AG09319 (cell line): Measurements from ENCODE around the gene PPP1R17.

ENCODE experiments used
- DNase-seq: peaks from one replicate; pipeline ENCODE4 v3.0.0-alpha.2; 2010; ENCODE audit warnings: low read depth; ENCODE audit errors: extremely low read depth
- TF ChIP-seq, protein P1 (sequence below): IDR thresholded peaks from 2 replicates; pipeline ENCODE4 v1.5.1; 2011; ENCODE audit warnings: low read depth, mild to moderate bottlenecking, inconsistent platforms, low read length, moderate library complexity

Gene PPP1R17

GRCh38 chr7:31687024-31687748, at the start of gene PPP1R17:
PPP1R17 (plus strand) TSS chr7:31687215; CDS start chr7:31692442, 5,227 bp downstream.
- TF ChIP-seq, protein P1, sequence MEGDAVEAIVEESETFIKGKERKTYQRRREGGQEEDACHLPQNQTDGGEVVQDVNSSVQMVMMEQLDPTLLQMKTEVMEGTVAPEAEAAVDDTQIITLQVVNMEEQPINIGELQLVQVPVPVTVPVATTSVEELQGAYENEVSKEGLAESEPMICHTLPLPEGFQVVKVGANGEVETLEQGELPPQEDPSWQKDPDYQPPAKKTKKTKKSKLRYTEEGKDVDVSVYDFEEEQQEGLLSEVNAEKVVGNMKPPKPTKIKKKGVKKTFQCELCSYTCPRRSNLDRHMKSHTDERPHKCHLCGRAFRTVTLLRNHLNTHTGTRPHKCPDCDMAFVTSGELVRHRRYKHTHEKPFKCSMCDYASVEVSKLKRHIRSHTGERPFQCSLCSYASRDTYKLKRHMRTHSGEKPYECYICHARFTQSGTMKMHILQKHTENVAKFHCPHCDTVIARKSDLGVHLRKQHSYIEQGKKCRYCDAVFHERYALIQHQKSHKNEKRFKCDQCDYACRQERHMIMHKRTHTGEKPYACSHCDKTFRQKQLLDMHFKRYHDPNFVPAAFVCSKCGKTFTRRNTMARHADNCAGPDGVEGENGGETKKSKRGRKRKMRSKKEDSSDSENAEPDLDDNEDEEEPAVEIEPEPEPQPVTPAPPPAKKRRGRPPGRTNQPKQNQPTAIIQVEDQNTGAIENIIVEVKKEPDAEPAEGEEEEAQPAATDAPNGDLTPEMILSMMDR, result no peak
- DNase-seq, result no peak

DNA sequence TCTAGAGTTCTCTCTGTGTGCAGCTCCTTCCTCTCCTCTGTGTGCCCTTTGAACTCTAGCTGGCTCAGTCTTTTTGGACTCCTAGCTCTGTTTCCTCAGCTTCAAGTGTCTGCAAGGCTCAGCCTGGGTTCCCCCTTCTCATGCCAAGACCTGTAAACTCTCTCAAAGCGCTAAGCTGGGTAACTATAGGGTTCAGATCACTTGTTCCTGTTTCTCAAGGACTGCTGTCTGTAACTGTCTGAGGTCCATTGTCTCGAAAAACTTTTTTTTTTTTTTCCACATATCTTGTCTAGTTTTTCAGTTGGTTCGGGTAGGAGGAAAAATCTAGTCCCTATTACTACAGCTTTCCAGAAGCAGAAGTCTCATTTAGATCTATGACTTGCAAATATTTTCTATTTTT, 46.6 kb upstream of the PPP1R17 start:
- DNase-seq, result no peak
- TF ChIP-seq, protein P1, result no peak

- TF ChIP-seq, protein P1, result no peak
- DNase-seq, result no peak
Observed at GRCh38 chr7:31642681-31643115, 44.3 kb upstream of the PPP1R17 start.

- TF ChIP-seq, protein P1, result no peak
Observed at GRCh38 chr7:31646942-31647341, 40.1 kb upstream of the PPP1R17 start.

DNA sequence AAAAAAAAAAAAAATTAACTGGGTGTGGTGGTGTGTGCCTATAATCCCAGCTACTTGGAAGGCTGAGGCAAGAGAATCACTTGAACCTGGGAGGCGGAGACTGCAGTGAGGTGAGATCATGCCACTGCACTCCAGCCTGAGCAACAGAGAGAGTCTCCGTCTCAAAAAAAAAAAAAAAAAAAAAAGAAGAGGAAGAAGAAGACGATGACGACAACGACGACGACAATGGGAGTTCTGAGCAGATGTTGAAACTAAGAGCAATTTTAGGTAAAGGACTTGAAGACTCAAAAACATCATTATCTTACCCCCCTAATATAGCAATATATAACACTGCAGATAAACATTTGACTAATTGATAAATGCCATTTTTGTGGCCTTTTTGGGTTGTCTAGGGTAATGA, 39.5 kb upstream of the PPP1R17 start:
- DNase-seq, result no peak
- TF ChIP-seq, protein P1, result no peak

More at GRCh38 chr7:31646942-31647341, 40.1 kb upstream of the PPP1R17 start:
- no peak for DNase-seq

- no peak for DNase-seq
Observed at GRCh38 chr7:31648288-31648687, 38.7 kb upstream of the PPP1R17 start.

DNA sequence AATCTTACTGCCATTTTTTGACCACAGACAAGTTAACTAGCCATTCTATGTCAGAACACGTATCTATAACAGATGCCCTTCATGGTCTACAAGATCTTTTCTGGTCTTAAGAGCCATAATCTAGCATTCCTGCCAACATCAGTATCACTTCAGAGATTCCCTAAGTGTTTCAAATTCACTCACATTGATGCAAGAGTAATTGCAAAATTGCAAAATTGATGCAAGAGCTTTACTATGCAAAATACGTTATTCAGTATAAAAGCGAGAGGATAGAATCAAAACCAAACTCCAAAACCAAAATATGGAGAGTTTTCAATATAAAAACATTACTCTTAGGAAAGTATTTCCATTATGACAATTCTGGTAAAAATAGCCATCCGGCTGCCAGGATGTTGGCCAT, 38.1 kb upstream of the PPP1R17 start:
- TF ChIP-seq, protein P1, result no peak
- no peak for DNase-seq

More at GRCh38 chr7:31648288-31648687, 38.7 kb upstream of the PPP1R17 start:
- TF ChIP-seq, protein P1, result no peak; the same call in 1 of the 2 replicates
